ENCODE measurements around the gene FRMPD2. TPM values are rescaled to one million over a fixed set of nuclear protein-coding genes. Genes with fewer than 3 reads are reported as not detected.

The FRMPD2 gene
- total and polyA plus RNA-seq, 2 of the 4 experiments (the other 2 are of a cell fraction) = 0.18 TPM; not detected in 1

DNA sequence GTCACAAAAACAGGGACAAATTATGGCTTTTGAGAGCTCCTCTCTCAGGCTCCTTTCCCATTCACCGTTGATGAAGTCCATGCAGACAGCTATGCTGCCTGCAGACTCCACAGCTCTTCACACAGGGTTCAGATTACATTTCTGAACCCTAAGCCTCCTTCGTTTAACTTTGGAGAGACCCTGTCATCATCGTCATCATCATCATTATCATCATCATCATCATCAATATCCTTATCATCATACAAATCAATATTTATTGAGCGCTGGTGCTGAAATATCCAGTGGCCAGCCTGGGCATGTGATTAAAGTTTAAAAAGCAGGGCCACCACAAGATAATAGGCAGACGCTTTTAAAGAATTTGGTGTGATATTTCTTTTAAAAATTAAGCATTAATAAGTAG, 66.6 kb downstream of the FRMPD2 start:
- intact Hi-C loops (cut with micrococcal nuclease) (no loop called here), in situ Hi-C loops (cut with MboI; ENCODE audit: low sequenced_read_pairs) (loop anchor here (25.0 kb wide), 1 partner anchor 304 kb away; no protein-coding TSS in a partner anchor), dilution Hi-C loops (cut with HindIII; ENCODE audit: low sequenced_read_pairs, unreplicated experiment) (no loop called here)
- no peaks in the 10 kb centered on the region for H3K79me1 ChIP-seq (ENCODE audit: low read depth in 1 of 2, low read length in 2 of 2)
- ATAC-seq (ENCODE audit: low read depth) = no peak
- H3K23ac ChIP-seq (ENCODE audit: low read depth, low read length) = no peak overlapping the region
- no peak overlapping the region for H2BK5ac ChIP-seq (ENCODE audit: low read depth, low read length, poor library complexity, severe bottlenecking)
- no peaks in the 10 kb centered on the region for H3K9me3 ChIP-seq (ENCODE audit: control insufficient read depth, insufficient read depth, low read length)
- H3K27ac ChIP-seq (ENCODE audit: insufficient read depth, low read length) = no peak overlapping the region
- no peak overlapping the region for H2AK5ac ChIP-seq (ENCODE audit: low read depth, low read length)
- POLR2A ChIA-PET (ENCODE audit: unreplicated experiment) = no interaction called here
- WGBS, 2 experiments (ENCODE audit: extremely low coverage in 2 of 2, insufficient read length in 1 of 2) = 52% methylated on average over 2 of the region's 5 CpGs; no CpG with 5 or more reads in 1 of the 2 experiments
- no peak overlapping the region for H3K18ac ChIP-seq (ENCODE audit: low read depth, low read length)
- no peak for DNase-seq
- no peak overlapping the region for H4K8ac ChIP-seq (ENCODE audit: low read depth in 2 of 2, low read length in 2 of 2)
- no peak overlapping the region for H3K4ac ChIP-seq (ENCODE audit: low read depth, low read length)
- H2BK120ac ChIP-seq (ENCODE audit: low read depth, low read length) = no peak overlapping the region
- H2AK9ac ChIP-seq (replicated peaks; ENCODE audit: low read depth, low read length, poor library complexity) = no peak overlapping the region
- H4K20me1 ChIP-seq (ENCODE audit: insufficient read depth, low read length) = no peaks in the 10 kb centered on the region
- no peak overlapping the region for H4K91ac ChIP-seq (ENCODE audit: insufficient read depth, low read depth, low read length)
- no peak overlapping the region for H3K4me2 ChIP-seq (ENCODE audit: low read depth, low read length)
- H3K36me3 ChIP-seq (ENCODE audit: control insufficient read depth, insufficient read depth, low read length) = no peaks in the 10 kb centered on the region
- H3K9ac ChIP-seq (ENCODE audit: low read depth, low read length) = no peak overlapping the region
- CTCF ChIA-PET = no interaction called here
- no TSS peak for BruUV-seq (replicated peaks)
- no peak overlapping the region for H4K5ac ChIP-seq (ENCODE audit: low read depth, low read length)
- H3K9me1 ChIP-seq (ENCODE audit: insufficient read depth, low read length) = no peaks in the 10 kb centered on the region
- no peak overlapping the region for H2AFZ ChIP-seq (replicated peaks; ENCODE audit: low read length, poor library complexity)
- TF ChIP-seq NFE2L2 (IDR thresholded peaks at IDR 0.05; ENCODE audit: low read depth, low read length) (no peak), RFX5 (IDR thresholded peaks at IDR 0.05; ENCODE audit: low read depth, low read length) (no peak)
- TF ChIP-seq, protein P1, sequence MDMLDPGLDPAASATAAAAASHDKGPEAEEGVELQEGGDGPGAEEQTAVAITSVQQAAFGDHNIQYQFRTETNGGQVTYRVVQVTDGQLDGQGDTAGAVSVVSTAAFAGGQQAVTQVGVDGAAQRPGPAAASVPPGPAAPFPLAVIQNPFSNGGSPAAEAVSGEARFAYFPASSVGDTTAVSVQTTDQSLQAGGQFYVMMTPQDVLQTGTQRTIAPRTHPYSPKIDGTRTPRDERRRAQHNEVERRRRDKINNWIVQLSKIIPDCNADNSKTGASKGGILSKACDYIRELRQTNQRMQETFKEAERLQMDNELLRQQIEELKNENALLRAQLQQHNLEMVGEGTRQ (IDR thresholded peaks at IDR 0.05; ENCODE audit: low read depth, low read length) = no peak
- no peak overlapping the region for H3K14ac ChIP-seq (replicated peaks; ENCODE audit: low read depth, low read length)
- H2BK20ac ChIP-seq (ENCODE audit: low read depth, low read length) = no peak overlapping the region
- H3K27me3 ChIP-seq (ENCODE audit: control insufficient read depth, insufficient read depth, low read length) = peaks cover 14% of the 10 kb centered on the region
- H3K4me3 ChIP-seq (ENCODE audit: insufficient read depth, low read depth, low read length) = no peak overlapping the region
- no peaks in the 10 kb centered on the region for H3K4me1 ChIP-seq (ENCODE audit: control insufficient read depth, insufficient read depth, low read length)
- no peak overlapping the region for H3K56ac ChIP-seq (ENCODE audit: extremely low read depth, insufficient read depth, low read length)
- H2BK15ac ChIP-seq (ENCODE audit: low read depth, low read length) = no peak overlapping the region
